PC-9 (cell line): ENCODE measurements around the gene PERP.

Experiments used
- EZH2 ChIP-seq: fragments of 200-600 bp; sonication (generic); IDR thresholded peaks from 2 replicates; pipeline ENCODE4 v1.8.0; 2017; ENCODE audit warnings: antibody characterized with exemption, low read depth
- TF ChIP-seq, protein P1 (sequence below): fragments of 200-600 bp; sonication (generic); conservative IDR thresholded peaks from 2 replicates; pipeline ENCODE4 v1.6.1; 2017; ENCODE audit warnings: mixed run types, antibody characterized with exemption, mild to moderate bottlenecking, moderate library complexity

DNA sequence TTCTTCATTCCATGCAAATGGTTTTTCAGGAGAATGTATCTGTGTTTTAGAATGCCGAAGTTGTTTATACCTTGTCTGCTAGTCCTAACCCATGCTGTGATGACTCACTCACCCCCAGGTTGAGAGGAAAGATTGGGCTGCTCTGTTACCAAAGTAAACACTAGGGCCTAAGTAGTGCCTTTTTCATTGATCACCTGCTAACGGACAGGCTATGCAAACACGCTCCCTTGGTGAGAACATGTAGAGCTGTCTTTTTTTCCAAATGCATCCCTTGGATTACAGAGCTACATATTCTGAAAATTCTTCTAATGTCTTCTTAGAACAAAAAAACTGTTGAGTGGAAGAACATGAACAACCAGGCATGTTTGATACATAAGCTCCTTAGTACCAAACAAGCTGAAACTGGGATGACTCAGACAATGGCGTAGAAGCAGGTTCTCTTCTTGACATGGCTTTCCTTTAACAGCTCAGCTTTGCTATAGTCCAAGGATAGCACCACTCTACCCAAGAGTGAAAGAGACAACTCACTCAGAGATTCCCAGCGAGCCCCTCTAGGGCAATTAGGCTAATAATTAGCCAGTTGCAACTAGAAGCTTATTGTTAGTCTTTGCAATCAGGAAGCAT, 20.5 kb downstream of the PERP start:
- TF ChIP-seq, protein P1, sequence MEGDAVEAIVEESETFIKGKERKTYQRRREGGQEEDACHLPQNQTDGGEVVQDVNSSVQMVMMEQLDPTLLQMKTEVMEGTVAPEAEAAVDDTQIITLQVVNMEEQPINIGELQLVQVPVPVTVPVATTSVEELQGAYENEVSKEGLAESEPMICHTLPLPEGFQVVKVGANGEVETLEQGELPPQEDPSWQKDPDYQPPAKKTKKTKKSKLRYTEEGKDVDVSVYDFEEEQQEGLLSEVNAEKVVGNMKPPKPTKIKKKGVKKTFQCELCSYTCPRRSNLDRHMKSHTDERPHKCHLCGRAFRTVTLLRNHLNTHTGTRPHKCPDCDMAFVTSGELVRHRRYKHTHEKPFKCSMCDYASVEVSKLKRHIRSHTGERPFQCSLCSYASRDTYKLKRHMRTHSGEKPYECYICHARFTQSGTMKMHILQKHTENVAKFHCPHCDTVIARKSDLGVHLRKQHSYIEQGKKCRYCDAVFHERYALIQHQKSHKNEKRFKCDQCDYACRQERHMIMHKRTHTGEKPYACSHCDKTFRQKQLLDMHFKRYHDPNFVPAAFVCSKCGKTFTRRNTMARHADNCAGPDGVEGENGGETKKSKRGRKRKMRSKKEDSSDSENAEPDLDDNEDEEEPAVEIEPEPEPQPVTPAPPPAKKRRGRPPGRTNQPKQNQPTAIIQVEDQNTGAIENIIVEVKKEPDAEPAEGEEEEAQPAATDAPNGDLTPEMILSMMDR, result no peak
- TF ChIP-seq EZH2, result no peak
